Kidney (tissue), 14 donors: Measurements from ENCODE around the gene CHTF8. TPM values are rescaled to one million over a fixed set of nuclear protein-coding genes. Genes with fewer than 3 reads are reported as not detected.

Experiments
- DNase-seq, 5 donors: peaks; one replicate each; pipeline ENCODE4 v3.0.0-alpha.2; 2013 to 2020
- FAIRE-seq: peaks from 2 replicates; lab custom pipeline; 2012; peaks lifted over from hg19 to GRCh38; lab: Jason Lieb, UNC
- H3K27ac ChIP-seq, 2 donors: one replicate each; pipeline ENCODE4 v1.7.0; 2013; ENCODE audit warnings: low read depth in 2 of 2, low read length in 2 of 2, inconsistent platforms in 1 of 2
- H3K27me3 ChIP-seq: one replicate; pipeline ENCODE4 v1.7.1; 2013; ENCODE audit warnings: low read length, inconsistent platforms; ENCODE audit not compliant: control insufficient read depth, insufficient read depth
- H3K36me3 ChIP-seq, 3 donors: one replicate each; pipeline versions ENCODE4 v1.7.0 to v1.7.1; 2013; ENCODE audit warnings: low read length in 3 of 3, control low read depth in 1 of 3, inconsistent platforms in 1 of 3; ENCODE audit not compliant: insufficient read depth in 3 of 3, control insufficient read depth in 2 of 3
- H3K4me1 ChIP-seq, 3 donors: one replicate each; pipeline versions ENCODE4 v1.7.0 to v1.7.1; 2013; ENCODE audit warnings: low read length in 3 of 3, inconsistent platforms in 1 of 3, low read depth in 1 of 3; ENCODE audit not compliant: control insufficient read depth in 2 of 3, insufficient read depth in 2 of 3
- H3K4me3 ChIP-seq, 3 donors: one replicate each; pipeline versions ENCODE4 v1.7.0 to v1.8.1; 2013; ENCODE audit warnings: low read length in 3 of 3, control low read depth in 1 of 3, inconsistent platforms in 1 of 3
- H3K9ac ChIP-seq, 3 donors: one replicate each; pipeline versions ENCODE4 v1.7.0 to v1.7.1; 2013; ENCODE audit warnings: low read length in 3 of 3, control low read depth in 1 of 3, inconsistent platforms in 1 of 3
- H3K9me3 ChIP-seq, 3 donors: one replicate each; pipeline versions ENCODE4 v1.7.0 to v1.7.1; 2013; ENCODE audit warnings: low read length in 3 of 3, control low read depth in 1 of 3, inconsistent platforms in 1 of 3; ENCODE audit not compliant: control insufficient read depth in 2 of 3, insufficient read depth in 1 of 3
- CTCF ChIP-seq: IDR thresholded peaks from 3 replicates; pipeline ENCODE4 v1.5.1; 2012; ENCODE audit warnings: mild to moderate bottlenecking, moderate library complexity, borderline replicate concordance; ENCODE audit not compliant: insufficient read depth; ENCODE audit errors: extremely low read depth
- intact Hi-C: fragments of 100-400 bp; cut with DNase I; formaldehyde crosslinking; loops from one replicate; pipeline ENCODE4 v1.11.1; 2022
- polyA plus RNA-seq: library from polyadenylated mRNA; stranded (reverse); fragments of 350-450 nt; fragmentation: Illumina TruSeq; extraction: RNeasy Lipid Tissue Mini Kit (QIAGEN cat#74804); gene quantifications from one replicate; pipeline ENCODE4 v1.2.3, GENCODE V29; 2014; ENCODE audit warnings: low read depth, low replicate concordance; ENCODE audit not compliant: insufficient read depth
- total RNA-seq: library from RNA; stranded (reverse); fragmentation: NEBNext Ultra II Directional; extraction: Animal tissue kit (Norgen Biotek cat#: 25700); gene quantifications from one replicate; pipeline ENCODE4 v1.2.1, GENCODE V29; 2021
- donor health status: control.
- donor health status: control.
- donor health status: control.
- donor health status: control.
- donor health status: control.
- donor health status: DM: yes; HTN: yes; CAD: no.
- donor health status: Normal renal cell carcinoma (clear cell type).

The CHTF8 gene
- total and polyA plus RNA-seq, 2 donors from 2014 or later: 124 to 163 TPM

- Histone ChIP-seq H3K9me3 (no peaks in the 10 kb centered on the region), H3K4me3 (no peak overlapping the region), H3K27me3 (no peaks in the 10 kb centered on the region), H3K4me1 (peaks cover 0 to 23% (median 20%) of the 10 kb centered on the region in 3 donors), H3K27ac (no peak overlapping the region), H3K36me3 (peaks cover 2 to 24% (median 3%) of the 10 kb centered on the region in 3 donors), H3K9ac (no peak overlapping the region)
- intact Hi-C loops: no loop called here
- no peak for FAIRE-seq
- DNase-seq: no peak
- TF ChIP-seq CTCF: no peak
Observed at GRCh38 chr16:69115837-69116236, 16.6 kb downstream of the CHTF8 start.

GRCh38 chr16:69115361-69115760 lies 17.0 kb downstream of the CHTF8 start:
- Histone ChIP-seq H3K36me3 (peaks cover 0 to 19% (median 2%) of the 10 kb centered on the region in 3 donors), H3K27me3 (no peaks in the 10 kb centered on the region), H3K4me3 (no peak overlapping the region), H3K27ac (no peak overlapping the region), H3K9me3 (no peaks in the 10 kb centered on the region), H3K9ac (no peak overlapping the region), H3K4me1 (peaks cover 0 to 23% (median 20%) of the 10 kb centered on the region in 3 donors)
- FAIRE-seq (no peak), DNase-seq (no peak)
- intact Hi-C loops: no loop called here
- no peak for TF ChIP-seq CTCF

- Histone ChIP-seq H3K27me3 (no peaks in the 10 kb centered on the region), H3K9ac (no peak overlapping the region), H3K4me1 (peaks cover 0 to 23% (median 20%) of the 10 kb centered on the region in 3 donors), H3K9me3 (no peaks in the 10 kb centered on the region), H3K27ac (no peak overlapping the region), H3K4me3 (no peak overlapping the region), H3K36me3 (peaks cover 0 to 17% (median 2%) of the 10 kb centered on the region in 3 donors)
- TF ChIP-seq CTCF: no peak
- intact Hi-C loops: no loop called here
- DNase-seq (no peak), FAIRE-seq (no peak)
Observed at GRCh38 chr16:69114976-69115355, 17.4 kb downstream of the CHTF8 start.
